HG02840 (cell line): ENCODE measurements around the gene VWF.
"Not testable (repeated sequence)": the region's sequence is repeated elsewhere in the genome, so short reads cannot be mapped to it uniquely, and the experiment has no call there.

ENCODE experiments used
- ATAC-seq: cut with Tn5 transposase; IDR thresholded peaks from one replicate; pipeline ENCODE4 v1.9.1; 2021; ENCODE audit warnings: mild to moderate bottlenecking, moderate library complexity, moderate number of reproducible peaks; ENCODE audit not compliant: unreplicated experiment, low FRiP score

VWF gene

GRCh38 chr12:6146509-6146908 lies 22.0 kb upstream of the VWF start:
- no peak for ATAC-seq

DNA sequence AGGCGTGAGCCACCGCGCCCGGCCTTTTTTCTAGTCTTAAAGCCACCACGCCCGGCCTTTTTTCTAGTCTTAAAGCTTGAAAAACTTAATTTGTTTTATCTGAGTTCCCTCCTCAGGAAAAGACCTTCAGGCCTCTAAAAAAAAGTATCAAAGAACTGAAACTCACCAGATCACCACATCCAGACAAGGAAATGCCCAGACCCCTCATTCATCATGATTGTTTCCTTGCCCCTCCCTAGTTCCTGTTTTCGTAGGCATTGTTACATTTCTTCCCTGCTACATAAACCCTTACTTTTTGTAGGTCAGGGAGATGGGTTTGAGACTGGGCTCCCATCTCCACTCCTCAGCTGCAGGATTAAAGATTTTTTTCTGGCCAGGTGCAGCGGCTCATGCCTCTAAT lies 21.1 kb upstream of the VWF start:
- ATAC-seq = no peak

GRCh38 chr12:6143303-6143675 lies 18.8 kb upstream of the VWF start:
- no peak for ATAC-seq

- not testable (repeated sequence) for ATAC-seq
Measured at GRCh38 chr12:6142368-6143302, 18.2 kb upstream of the VWF start.

DNA sequence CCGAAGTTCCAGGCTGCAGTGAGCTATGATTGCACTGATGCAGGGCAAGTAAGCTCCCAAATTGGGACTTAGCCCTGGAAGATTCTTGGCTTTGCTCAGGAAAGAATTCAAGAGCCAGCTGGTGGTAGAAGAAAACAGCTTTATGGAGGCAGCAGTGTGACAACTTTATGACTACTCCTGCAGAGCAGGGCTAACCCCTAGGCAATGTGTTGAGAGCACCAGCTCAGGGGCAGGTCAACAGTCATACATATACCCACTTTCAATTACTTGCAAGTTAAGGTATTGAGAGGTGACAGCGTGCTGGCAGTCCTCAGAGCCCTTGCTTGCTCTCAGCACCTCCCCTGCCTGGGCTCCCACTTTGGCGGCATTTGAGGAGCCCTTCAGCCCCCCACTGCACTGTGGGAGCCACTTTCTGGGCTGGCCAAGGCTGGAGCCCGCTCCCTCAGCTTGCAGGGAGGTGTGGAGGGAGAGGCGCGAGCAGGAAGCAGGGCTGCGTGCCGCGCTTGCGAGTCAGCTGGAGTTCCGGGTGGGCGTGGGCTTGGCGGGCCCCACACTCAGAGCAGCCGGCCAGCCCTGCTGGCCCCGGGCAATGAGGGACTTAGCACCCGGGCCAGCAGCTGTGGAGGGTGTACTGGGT lies 17.4 kb upstream of the VWF start:
- ATAC-seq = not testable (repeated sequence)

GRCh38 chr12:6140651-6141447 lies 16.4 kb upstream of the VWF start:
- no peak for ATAC-seq

DNA sequence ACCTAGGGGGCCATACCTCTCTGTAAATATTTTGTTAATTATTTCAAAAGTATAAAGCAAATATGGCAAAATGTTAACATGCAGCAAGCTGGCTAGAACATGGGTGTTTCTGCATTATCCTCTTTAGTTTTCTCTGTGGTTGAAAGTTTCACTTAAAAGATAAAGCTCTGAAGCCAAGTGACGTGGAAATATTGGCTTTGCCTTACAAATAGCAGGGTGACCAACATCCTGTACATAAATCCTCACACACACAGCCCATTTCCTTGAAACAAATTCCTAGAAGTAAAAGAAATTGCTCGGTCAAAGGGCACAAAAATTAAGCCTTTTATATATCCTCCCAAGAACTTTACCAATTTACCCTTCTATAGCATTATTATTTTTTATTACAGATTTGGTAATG lies 10.6 kb upstream of the VWF start:
- ATAC-seq = no peak

GRCh38 chr12:6133642-6134041 lies 9.2 kb upstream of the VWF start:
- no peak for ATAC-seq

DNA sequence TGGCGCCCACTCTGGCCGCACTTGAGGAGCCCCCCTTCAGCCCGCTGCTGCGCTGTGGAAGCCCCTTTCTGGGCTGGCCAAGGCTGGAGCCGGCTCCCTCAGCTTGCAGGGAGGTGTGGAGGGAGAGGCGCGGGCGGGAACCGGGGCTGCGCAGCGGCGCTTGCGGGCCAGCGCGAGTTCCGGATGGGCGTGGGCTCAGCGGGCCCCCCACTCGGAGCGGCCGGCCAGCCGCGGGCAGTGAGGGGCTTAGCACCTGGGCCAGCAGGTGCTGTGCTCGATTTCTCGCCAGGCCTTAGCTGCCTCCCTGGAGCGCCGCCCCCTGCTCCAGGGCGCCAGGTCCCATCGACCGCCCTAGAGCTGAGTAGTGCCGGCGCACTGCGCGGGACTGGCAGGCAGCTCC lies 8.0 kb upstream of the VWF start:
- no peak for ATAC-seq

- no peak for ATAC-seq
Measured at GRCh38 chr12:6125310-6125608, 789 bp upstream of the VWF start.

GRCh38 chr12:6123258-6123657 lies 1.2 kb downstream of the VWF start:
- ATAC-seq = no peak

DNA sequence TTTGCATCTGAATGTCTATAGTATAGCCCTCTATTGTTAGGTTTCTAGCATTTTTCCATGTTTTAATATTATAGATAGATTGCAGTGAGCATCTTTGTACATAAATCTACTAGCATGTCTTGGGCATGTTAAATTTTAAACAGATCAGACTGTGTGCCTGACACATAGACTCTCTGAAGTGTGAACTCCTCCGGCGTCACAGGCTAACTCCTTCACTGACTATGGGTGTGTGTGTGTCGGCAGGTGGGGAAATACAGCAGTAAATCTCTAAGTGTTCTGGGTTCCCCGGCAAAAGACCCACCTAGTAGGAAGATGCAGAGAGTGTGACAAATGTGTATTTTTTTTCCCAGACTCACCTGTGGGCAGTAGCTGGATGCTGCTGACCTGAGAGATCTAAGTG lies 2.3 kb downstream of the VWF start:
- no peak for ATAC-seq

- no peak for ATAC-seq
Measured at GRCh38 chr12:6120796-6121473, 3.5 kb downstream of the VWF start.

DNA sequence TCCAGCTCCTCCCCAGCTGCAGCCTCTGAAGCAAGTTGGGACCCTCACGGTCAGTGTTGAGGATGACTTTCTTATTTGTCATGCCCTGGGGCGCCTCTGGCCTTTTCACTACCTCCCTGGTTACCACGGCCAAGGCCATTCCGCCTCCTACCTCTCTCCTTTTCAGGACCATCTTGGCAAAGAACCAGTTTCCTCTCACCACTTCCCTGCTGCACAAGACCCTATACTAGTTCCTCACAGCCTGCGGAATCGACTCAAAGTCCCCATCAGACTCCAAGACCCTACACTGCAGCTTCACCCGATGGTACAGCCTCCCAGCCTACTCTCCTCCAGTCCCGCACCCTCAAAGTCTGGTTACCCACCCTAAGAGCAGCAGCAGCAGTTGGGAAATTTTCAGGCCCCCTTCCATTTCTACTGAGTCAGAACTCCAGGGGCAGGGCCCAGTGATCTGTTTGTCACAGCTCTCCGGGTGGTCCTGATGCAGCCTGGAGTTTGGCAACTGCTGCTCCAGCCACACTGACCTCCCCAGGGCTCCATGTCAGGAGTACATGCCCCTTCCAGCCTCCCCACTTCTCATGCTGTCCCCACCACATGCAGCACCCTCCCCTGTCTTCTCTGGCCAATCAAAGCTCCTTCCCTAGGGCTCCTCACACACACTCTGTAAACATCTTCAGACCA lies 5.4 kb downstream of the VWF start:
- no peak for ATAC-seq

GRCh38 chr12:6116471-6117021 lies 7.9 kb downstream of the VWF start:
- ATAC-seq = no peak

- ATAC-seq = no peak
Measured at GRCh38 chr12:6115389-6115788, 9.1 kb downstream of the VWF start.

- no peak for ATAC-seq
Measured at GRCh38 chr12:6114476-6114870, 10.0 kb downstream of the VWF start.

GRCh38 chr12:6113691-6114475 lies 10.6 kb downstream of the VWF start:
- ATAC-seq = no peak

GRCh38 chr12:6112004-6112403 lies 12.5 kb downstream of the VWF start:
- no peak for ATAC-seq
